HepG2 (cell line): Measurements from ENCODE around the gene SRSF6. TPM values are rescaled to one million over a fixed set of nuclear protein-coding genes. Genes with fewer than 3 reads are reported as not detected.

Source experiments
- KAT2B ChIP-seq: fragments of 150-350 bp; IDR thresholded peaks from 2 replicates; pipeline ENCODE4 v1.6.1; 2014; ENCODE audit warnings: low read depth, low read length, borderline replicate concordance
- SETDB1 ChIP-seq: sonication (generic); formaldehyde crosslinking; IDR thresholded peaks from 2 replicates; pipeline ENCODE4 v1.5.1; 2020; ENCODE audit warnings: missing genetic modification reagents, mild to moderate bottlenecking, borderline replicate concordance
- TBX2 ChIP-seq: sonication (generic); formaldehyde crosslinking; IDR thresholded peaks from 2 replicates; pipeline ENCODE4 v1.5.0; 2020; ENCODE audit warnings: missing genetic modification reagents, mild to moderate bottlenecking, borderline replicate concordance
- ZBTB42 ChIP-seq: sonication (generic); formaldehyde crosslinking; IDR thresholded peaks from 2 replicates; pipeline ENCODE4 v1.5.0; 2020; ENCODE audit warnings: mild to moderate bottlenecking, missing genetic modification reagents
- ZNF251 ChIP-seq: sonication (generic); formaldehyde crosslinking; IDR thresholded peaks from 2 replicates; pipeline ENCODE4 v1.9.0; 2021; ENCODE audit warnings: mild to moderate bottlenecking, missing genetic modification reagents
- ZNF563 ChIP-seq: sonication (generic); formaldehyde crosslinking; IDR thresholded peaks from 2 replicates; pipeline ENCODE4 v1.8.0; 2022; ENCODE audit warnings: mild to moderate bottlenecking, moderate library complexity, missing genetic modification reagents
- ZNF569 ChIP-seq: sonication (generic); formaldehyde crosslinking; IDR thresholded peaks from 2 replicates; pipeline ENCODE4 v1.5.0; 2020; ENCODE audit warnings: mild to moderate bottlenecking, missing genetic modification reagents, moderate library complexity, borderline replicate concordance
- ZNF670 ChIP-seq: sonication (generic); formaldehyde crosslinking; IDR thresholded peaks from 2 replicates; pipeline ENCODE4 v1.8.0; 2022; ENCODE audit warnings: mild to moderate bottlenecking, missing genetic modification reagents, borderline replicate concordance
- ZNF83 ChIP-seq: sonication (generic); formaldehyde crosslinking; IDR thresholded peaks from 2 replicates; pipeline ENCODE4 v1.4.0; 2020; ENCODE audit warnings: missing genetic modification reagents, mild to moderate bottlenecking, borderline replicate concordance
- polyA plus RNA-seq, 8 experiments: library from polyadenylated mRNA; depleted of rRNA in 3 of 8; stranded (reverse) in 7 of 8; unstranded in 1 of 8; fragments of >200 nt; fragmentation: Illumina TruSeq in 4 of 8; extraction: Trizol in 4 of 8; gene quantifications; 2 replicates each; pipeline versions ENCODE4 v1.2.1 to v1.2.3, GENCODE V29; 2011 to 2016; ENCODE audit warnings: low read depth in 4 of 8, missing spikeins in 1 of 8, mixed read lengths in 1 of 8; ENCODE audit not compliant: insufficient read depth in 1 of 8
- total RNA-seq, 5 experiments: library from RNA; depleted of rRNA; stranded (reverse); fragments of >200 nt; fragmentation: Illumina TruSeq; extraction: Trizol; gene quantifications; 2 replicates each; pipeline ENCODE4 v1.2.3, GENCODE V29; 2016; ENCODE audit warnings: low read depth in 1 of 5
- TF ChIP-seq, protein P1 (sequence below): sonication (generic); formaldehyde crosslinking; IDR thresholded peaks from 2 replicates; pipeline ENCODE4 v1.4.0; 2020; ENCODE audit warnings: missing genetic modification reagents
- TF ChIP-seq, protein P2 (sequence below): sonication (generic); formaldehyde crosslinking; IDR thresholded peaks from 2 replicates; pipeline ENCODE4 v1.8.0; 2022; ENCODE audit warnings: mild to moderate bottlenecking, missing genetic modification reagents; ENCODE audit not compliant: insufficient replicate concordance
- TF ChIP-seq, protein P3 (sequence below): sonication (generic); formaldehyde crosslinking; conservative IDR thresholded peaks from 2 replicates; pipeline ENCODE4 v1.4.0; 2020; ENCODE audit warnings: missing genetic modification reagents
- TF ChIP-seq, protein P4 (sequence below): IDR thresholded peaks from 2 replicates; pipeline ENCODE4 v1.6.1; 2012; ENCODE audit warnings: low read depth, low read length, improper control_type of control experiment
- TF ChIP-seq, protein P5 (sequence below): sonication (generic); formaldehyde crosslinking; IDR thresholded peaks from 2 replicates; pipeline ENCODE4 v1.8.1; 2023; ENCODE audit warnings: mild to moderate bottlenecking, missing genetic modification reagents
- TF ChIP-seq, protein P6 (sequence below): fragments of 450-650 bp; IDR thresholded peaks from 2 replicates; pipeline ENCODE4 v1.6.1; 2016

SRSF6 gene
- total and polyA plus RNA-seq, 2 of the 13 experiments (the other 11 are each of a cell fraction or from before 2014, with no cell fraction given) = 156 to 194 TPM

DNA sequence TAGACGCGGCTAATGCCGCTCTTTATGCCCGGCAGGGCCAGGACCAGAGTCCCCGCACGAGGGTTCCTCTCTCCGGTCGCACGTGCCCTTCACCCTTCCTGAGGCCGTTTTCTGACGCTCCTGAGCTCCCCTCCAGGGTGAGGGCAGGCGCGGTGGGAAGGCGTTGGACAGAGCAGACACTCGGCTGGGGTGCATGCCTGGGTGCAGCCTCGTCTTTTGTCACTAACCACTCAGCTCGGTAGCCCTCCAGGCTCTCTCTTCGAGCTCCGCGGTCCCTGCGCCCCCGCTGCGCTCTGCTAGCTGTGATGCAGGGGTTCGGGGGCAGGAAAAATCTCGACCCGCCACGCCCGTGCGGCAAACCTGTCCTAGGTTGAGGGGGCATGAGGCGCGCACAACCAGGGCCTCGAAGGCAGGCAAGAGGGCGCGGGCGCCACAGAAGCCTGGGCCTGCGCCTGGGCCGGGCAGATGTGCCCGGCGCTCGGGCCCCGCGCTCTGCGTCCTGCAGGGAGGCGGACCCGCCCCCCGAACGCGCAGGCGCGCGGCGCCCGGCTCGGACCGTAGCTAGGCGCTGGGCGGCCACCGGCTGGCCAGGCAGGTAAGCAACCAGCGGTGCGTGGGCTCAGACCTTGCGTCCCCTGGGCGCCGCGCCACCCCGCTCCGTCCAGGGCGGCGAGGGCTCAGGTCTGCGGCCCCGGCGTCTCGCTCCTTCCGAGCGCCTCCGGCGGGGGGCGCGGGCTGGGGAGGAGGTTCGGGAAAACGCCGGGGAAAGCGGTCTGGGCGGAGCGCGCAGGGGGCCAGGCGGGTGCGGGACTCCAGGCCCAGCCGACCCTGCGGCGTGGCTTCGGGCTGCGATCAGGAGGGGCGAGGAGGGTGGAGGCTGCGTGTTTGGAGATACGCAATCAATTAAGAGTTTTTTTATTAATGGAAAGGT lies 49.7 kb downstream of the SRSF6 start, which contains the start of gene L3MBTL1 (continued):
- TF ChIP-seq, protein P1, sequence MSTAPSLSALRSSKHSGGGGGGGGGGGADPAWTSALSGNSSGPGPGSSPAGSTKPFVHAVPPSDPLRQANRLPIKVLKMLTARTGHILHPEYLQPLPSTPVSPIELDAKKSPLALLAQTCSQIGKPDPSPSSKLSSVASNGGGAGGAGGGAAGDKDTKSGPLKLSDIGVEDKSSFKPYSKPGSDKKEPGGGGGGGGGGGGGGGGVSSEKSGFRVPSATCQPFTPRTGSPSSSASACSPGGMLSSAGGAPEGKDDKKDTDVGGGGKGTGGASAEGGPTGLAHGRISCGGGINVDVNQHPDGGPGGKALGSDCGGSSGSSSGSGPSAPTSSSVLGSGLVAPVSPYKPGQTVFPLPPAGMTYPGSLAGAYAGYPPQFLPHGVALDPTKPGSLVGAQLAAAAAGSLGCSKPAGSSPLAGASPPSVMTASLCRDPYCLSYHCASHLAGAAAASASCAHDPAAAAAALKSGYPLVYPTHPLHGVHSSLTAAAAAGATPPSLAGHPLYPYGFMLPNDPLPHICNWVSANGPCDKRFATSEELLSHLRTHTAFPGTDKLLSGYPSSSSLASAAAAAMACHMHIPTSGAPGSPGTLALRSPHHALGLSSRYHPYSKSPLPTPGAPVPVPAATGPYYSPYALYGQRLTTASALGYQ (CRISPR knock-in tag) = no peak
- TF ChIP-seq, protein P2, sequence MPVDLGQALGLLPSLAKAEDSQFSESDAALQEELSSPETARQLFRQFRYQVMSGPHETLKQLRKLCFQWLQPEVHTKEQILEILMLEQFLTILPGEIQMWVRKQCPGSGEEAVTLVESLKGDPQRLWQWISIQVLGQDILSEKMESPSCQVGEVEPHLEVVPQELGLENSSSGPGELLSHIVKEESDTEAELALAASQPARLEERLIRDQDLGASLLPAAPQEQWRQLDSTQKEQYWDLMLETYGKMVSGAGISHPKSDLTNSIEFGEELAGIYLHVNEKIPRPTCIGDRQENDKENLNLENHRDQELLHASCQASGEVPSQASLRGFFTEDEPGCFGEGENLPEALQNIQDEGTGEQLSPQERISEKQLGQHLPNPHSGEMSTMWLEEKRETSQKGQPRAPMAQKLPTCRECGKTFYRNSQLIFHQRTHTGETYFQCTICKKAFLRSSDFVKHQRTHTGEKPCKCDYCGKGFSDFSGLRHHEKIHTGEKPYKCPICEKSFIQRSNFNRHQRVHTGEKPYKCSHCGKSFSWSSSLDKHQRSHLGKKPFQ = peak; percentile 82
- TF ChIP-seq ZBTB42 (CRISPR knock-in tag) = peak; percentile 76
- TF ChIP-seq KAT2B = no peak
- TF ChIP-seq, protein P3, sequence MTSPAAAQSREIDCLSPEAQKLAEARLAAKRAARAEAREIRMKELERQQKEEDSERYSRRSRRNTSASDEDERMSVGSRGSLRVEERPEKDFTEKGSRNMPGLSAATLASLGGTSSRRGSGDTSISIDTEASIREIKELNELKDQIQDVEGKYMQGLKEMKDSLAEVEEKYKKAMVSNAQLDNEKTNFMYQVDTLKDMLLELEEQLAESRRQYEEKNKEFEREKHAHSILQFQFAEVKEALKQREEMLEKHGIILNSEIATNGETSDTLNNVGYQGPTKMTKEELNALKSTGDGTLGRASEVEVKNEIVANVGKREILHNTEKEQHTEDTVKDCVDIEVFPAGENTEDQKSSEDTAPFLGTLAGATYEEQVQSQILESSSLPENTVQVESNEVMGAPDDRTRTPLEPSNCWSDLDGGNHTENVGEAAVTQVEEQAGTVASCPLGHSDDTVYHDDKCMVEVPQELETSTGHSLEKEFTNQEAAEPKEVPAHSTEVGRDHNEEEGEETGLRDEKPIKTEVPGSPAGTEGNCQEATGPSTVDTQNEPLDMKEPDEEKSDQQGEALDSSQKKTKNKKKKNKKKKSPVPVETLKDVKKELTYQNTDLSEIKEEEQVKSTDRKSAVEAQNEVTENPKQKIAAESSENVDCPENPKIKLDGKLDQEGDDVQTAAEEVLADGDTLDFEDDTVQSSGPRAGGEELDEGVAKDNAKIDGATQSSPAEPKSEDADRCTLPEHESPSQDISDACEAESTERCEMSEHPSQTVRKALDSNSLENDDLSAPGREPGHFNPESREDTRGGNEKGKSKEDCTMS (CRISPR knock-in tag) = no peak
- no peak; the same call in 1 of the 2 replicates for TF ChIP-seq ZNF670
- peak; percentile 94 for TF ChIP-seq ZNF563 (CRISPR knock-in tag)
- TF ChIP-seq, protein P4, sequence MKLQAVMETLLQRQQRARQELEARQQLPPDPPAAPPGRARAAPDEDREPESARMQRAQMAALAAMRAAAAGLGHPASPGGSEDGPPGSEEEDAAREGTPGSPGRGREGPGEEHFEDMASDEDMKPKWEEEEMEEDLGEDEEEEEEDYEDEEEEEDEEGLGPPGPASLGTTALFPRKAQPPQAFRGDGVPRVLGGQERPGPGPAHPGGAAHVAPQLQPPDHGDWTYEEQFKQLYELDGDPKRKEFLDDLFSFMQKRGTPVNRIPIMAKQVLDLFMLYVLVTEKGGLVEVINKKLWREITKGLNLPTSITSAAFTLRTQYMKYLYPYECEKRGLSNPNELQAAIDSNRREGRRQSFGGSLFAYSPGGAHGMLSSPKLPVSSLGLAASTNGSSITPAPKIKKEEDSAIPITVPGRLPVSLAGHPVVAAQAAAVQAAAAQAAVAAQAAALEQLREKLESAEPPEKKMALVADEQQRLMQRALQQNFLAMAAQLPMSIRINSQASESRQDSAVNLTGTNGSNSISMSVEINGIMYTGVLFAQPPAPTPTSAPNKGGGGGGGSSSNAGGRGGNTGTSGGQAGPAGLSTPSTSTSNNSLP = no peak
- TF ChIP-seq, protein P5, sequence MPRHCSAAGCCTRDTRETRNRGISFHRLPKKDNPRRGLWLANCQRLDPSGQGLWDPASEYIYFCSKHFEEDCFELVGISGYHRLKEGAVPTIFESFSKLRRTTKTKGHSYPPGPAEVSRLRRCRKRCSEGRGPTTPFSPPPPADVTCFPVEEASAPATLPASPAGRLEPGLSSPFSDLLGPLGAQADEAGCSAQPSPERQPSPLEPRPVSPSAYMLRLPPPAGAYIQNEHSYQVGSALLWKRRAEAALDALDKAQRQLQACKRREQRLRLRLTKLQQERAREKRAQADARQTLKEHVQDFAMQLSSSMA (CRISPR knock-in tag) = peak; percentile 84; the same call in 1 of the 2 replicates
- TF ChIP-seq ZNF251 (CRISPR knock-in tag) = 0 out of 2 replicates have a peak, but pooled peaks have one; percentile 37
- peak; percentile 57; the same call in 1 of the 2 replicates for TF ChIP-seq TBX2
- peak; percentile 66; the same call in 1 of the 2 replicates for TF ChIP-seq ZNF83 (CRISPR knock-in tag)
- TF ChIP-seq, protein P6, sequence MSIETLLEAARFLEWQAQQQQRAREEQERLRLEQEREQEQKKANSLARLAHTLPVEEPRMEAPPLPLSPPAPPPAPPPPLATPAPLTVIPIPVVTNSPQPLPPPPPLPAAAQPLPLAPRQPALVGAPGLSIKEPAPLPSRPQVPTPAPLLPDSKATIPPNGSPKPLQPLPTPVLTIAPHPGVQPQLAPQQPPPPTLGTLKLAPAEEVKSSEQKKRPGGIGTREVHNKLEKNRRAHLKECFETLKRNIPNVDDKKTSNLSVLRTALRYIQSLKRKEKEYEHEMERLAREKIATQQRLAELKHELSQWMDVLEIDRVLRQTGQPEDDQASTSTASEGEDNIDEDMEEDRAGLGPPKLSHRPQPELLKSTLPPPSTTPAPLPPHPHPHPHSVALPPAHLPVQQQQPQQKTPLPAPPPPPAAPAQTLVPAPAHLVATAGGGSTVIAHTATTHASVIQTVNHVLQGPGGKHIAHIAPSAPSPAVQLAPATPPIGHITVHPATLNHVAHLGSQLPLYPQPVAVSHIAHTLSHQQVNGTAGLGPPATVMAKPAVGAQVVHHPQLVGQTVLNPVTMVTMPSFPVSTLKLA = no peak
- TF ChIP-seq ZNF569 = no peak
- TF ChIP-seq SETDB1 = no peak
